HS-5 (cell line): ENCODE results near the gene ATXN7L2.

Experiments used
- DNase-seq: peaks from one replicate; pipeline ENCODE4 v3.0.0-alpha.2; 2012; ENCODE audit warnings: low read depth

Gene ATXN7L2

DNA sequence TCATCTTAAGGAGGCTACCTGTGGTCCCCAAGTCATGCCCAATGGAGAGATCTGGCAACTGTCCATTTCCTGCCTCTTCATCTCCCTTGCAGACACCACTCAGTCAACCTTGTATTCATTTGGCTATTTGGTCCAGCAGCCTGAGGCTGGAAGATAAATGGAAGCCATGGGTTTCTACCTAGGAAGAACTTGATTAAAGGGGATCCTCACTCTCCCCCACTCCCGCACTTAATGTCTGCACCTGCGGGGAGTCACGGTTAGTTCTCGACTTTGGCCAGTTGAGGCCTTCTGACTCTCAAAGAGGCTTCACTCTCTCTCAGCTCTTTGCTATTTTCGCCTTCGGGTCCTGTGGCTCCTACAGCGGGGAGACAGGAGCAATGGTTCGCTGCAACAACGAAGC lies 8.4 kb upstream of the ATXN7L2 start:
- no peak for DNase-seq

DNA sequence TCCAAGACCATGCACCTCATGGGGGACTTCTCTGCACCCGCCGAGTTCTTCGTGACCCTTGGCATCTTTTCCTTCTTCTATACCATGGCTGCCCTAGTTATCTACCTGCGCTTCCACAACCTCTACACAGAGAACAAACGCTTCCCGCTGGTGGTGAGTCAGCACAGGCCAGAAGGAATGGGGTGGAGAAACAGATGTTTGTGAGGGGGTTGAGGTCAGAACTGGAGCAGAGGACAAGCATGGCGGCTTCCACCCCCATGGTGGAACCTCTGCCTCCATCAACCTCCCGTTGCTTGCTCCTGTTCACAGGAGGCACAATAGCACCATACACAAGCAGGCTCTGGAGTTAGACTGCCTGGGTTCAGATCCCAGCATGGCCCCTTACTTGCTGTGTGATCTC lies 6.9 kb upstream of the ATXN7L2 start:
- no peak for DNase-seq

DNA sequence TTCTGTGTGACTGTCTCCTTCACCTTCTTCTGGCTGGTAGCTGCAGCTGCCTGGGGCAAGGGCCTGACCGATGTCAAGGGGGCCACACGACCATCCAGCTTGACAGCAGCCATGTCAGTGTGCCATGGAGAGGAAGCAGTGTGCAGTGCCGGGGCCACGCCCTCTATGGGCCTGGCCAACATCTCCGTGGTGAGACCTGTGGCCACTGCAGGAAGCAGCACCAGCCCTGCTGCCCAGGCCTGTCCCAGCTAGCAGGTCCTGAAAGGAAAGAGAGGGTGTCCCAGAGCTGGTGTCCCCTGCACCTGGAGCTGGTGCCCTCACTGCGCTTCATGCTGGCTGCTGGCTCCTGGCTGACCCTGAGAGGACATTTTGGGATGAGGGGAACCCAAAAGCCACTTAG lies 5.9 kb upstream of the ATXN7L2 start:
- no peak for DNase-seq

DNA sequence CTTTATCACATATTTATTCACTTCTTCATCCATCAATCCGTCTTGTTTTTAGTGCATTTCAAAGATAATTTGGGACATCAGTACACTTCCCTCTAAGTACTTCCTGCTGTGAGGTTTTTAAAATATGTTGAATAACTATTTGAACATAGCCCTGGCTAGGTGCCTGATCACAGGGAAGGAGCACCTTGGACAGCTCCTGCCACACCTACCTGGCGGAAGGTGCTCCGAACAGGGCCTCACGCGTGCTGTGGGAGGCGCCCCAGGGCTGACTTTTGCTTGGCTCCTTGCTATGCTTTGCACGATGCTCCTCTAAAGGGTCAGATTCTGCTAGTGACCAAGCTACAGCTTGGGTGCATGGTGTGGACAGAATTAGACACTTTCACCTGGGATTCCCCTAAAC lies 4.9 kb upstream of the ATXN7L2 start:
- no peak for DNase-seq

DNA sequence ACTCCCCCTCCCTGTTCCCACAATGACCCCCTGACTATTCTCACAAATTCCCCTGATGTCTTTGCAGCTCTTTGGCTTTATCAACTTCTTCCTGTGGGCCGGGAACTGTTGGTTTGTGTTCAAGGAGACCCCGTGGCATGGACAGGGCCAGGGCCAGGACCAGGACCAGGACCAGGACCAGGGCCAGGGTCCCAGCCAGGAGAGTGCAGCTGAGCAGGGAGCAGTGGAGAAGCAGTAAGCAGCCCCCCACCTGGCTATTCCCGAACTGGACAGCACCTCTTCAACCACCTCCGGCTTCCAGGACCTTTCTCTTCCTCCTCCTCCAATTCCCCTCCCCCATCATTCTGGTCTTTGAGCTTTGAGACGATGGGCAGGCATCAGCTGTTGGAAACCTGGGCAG lies 4.4 kb upstream of the ATXN7L2 start:
- no peak for DNase-seq

DNA sequence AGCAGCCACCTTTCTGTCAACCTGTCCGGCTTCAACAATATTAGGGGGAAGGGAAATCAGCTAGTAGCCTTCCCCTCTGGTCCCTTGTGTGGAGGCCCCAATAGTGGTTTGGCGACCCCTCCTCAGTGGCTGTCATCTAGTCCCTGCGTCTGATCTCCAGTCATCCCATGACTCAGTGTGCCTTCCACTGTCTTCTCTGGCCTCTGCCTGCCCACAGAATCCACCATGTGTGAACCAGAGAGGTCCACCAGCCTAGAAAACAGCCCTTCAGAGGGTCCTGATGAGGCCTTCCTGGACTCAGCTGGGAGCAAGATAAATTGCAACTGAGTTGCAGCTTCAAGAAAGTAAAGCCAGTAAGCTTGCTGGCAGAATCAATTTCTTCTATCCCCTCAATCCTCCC lies 3.8 kb upstream of the ATXN7L2 start:
- no peak for DNase-seq

DNA sequence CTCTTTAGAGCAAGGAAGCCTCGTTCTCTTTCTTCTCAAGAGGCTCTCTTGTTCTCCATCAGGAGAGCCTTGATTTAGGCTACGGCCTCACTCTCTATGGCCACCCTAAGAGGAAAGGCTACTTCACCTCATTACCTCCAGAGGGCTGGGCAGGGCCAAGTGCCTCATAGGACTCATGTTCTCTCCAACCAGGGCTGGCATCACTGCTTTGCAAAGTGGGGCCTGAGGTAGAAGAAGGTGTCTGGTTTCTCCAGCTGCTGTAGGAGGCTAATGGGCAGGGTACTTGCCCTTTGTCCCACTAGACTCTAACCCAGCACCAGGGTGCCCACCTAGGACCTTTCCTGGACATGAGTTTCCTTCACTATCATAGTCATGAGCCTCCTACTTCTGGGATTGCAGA lies 2.1 kb upstream of the ATXN7L2 start:
- DNase-seq: no peak

DNA sequence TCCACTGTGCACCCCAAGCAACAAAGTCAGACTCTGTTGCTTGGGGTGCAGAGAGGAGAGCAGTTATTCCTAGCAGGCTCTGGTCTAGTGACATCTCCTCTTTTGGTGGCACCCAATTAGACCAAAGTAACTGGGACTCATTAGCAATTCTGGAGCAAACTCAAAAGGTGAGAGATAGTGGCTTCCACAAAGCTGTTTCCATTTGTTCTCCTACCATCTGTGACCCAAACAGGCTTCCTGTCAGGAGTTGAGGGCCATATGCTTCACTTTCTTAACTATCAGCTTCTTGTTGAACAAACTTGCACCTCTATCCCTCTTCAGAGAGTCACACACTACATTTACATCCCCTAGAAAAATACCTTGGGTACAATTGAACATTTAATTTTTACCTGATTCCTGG lies 1.5 kb upstream of the ATXN7L2 start:
- no peak for DNase-seq

DNA sequence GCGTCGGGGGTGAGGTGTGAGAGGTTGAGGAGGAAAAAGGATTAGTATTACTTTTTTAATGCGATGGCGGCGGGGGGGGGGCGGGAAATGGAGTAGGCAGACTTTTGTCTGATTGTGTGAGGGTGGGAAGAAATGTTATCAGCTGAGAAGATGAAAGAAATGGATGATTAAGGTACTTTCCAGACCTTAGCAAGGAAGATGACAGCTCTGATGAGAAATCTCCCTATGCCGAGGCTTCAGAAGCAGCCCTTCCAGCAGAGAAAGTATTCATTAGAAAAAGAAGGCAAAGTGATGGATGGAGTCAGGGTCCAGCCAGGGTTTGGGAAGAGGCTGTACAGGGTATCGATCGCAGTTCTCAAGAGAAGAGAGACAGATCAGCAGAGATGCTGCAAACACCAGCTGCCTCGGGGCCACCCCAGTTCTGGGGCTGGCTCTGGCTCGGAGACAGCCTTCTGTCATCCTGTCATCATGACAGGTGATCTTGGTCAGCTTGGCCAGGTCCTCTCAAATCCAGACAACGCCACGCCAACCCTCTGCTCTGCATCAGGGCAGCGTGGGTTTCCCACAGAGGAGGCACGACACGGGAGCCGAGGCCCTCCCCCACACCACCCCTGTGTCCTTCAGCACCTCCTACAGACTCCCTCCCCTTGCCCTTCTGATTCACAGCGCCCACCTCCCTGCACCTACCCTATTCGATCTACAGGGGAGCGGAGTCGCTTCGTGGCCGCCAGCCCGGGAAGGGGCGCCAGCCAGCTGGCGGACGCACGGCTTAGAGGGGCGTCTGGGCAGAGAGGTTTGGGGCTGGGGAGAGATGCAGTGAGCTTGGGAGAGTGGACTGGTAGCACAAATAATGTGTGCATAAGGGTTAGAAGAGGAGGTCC lies 674 bp upstream of the ATXN7L2 start:
- no peak for DNase-seq

DNA sequence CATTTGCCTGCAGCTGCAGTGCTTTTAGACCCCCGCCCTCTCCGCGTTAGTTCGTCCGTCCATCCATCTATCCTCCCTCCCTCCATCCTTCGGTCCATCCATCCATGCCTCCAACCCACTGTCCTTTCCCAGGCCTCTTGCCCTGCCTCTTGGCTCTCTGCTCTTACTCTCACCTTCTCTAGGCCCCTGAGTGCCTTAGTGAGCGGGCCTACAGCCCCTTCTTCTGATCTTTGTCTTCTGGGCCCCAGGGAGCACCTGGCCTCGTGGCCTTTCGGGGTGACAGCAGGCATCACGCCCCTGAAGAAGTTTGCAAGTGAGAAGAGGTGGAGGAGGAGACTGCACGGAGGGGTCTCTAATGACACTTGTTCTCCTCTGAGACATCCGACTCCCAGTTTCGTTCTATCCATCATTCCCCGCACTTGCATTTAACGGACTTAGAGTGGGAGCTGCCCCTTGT lies 842 bp downstream of the ATXN7L2 start:
- no peak for DNase-seq

DNA sequence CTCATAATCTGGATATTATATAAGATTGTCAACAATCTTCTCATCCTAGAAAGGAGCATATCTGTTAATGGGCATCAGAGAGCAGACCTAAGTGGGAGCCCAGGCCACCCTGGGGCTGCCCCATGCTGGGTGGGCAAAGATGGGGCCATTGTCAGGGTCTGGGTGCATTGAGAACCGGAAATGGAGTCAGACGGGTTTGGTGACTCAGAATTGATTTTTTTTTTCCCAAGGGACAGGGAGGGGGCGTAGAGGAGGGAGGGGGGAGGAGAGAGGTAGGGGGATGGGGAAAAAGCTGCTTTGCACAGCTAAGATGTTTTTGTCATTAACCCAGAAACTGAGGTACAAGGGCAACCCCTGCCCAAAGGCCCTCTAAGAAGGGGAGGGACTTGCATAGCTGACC lies 1.3 kb downstream of the ATXN7L2 start:
- no peak for DNase-seq

DNA sequence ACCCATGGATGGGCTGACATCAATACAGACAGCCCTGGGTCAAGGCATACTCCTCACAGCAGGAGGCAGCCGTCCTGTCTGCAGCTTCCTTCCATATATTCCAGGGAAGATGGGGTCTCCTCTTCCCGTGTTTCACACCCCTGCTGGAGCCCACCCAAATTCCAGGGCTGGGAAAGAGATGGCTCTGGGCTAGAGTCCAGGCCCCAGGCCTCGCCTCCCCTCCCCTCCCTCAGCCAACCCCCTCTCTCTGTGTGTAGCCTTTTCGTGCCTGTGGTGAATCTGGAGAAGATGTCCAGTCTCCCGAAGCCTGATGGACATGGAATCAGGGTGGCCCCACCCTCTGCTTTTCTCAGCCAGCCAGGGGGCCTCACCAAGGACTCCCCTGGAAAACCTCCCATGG lies 3.6 kb downstream of the ATXN7L2 start:
- DNase-seq: no peak

DNA sequence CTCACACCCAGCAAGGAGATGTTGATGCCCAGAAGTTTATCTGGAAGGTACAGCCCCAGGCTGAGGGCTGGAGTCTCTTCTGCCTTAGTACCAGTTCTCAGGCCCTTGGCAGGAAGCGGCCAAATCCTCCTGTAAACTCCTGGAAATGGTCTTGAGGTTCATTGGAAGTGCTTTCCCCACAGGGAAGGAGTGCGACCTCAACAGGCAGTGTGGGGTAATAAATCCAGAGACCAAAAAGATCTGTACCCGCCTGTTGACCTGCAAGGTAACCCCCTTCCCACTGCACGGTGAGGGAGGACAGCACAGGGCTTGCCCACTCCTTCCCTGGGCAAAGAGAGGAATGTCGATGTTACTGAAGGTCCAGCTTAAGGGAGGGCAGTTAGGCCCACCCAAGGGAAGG lies 4.5 kb downstream of the ATXN7L2 start:
- no peak for DNase-seq

DNA sequence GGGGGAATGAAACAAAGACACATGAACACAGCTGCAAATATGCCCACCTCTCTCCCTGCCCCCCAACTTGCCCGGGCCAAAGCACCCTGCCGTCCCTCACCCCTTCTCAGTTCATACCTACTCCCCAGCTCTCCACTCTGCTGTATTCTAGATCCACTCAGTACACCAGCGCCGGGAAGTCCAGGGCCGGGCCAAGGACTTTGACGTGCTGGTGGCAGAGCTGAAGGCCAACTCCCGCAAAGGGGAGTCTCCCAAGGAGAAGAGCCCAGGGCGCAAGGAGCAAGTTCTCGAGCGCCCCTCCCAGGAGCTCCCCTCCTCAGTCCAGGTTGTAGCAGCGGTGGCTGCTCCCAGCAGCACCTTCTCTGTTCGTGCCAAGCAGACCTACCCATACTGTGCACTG lies 5.0 kb downstream of the ATXN7L2 start:
- DNase-seq: no peak

DNA sequence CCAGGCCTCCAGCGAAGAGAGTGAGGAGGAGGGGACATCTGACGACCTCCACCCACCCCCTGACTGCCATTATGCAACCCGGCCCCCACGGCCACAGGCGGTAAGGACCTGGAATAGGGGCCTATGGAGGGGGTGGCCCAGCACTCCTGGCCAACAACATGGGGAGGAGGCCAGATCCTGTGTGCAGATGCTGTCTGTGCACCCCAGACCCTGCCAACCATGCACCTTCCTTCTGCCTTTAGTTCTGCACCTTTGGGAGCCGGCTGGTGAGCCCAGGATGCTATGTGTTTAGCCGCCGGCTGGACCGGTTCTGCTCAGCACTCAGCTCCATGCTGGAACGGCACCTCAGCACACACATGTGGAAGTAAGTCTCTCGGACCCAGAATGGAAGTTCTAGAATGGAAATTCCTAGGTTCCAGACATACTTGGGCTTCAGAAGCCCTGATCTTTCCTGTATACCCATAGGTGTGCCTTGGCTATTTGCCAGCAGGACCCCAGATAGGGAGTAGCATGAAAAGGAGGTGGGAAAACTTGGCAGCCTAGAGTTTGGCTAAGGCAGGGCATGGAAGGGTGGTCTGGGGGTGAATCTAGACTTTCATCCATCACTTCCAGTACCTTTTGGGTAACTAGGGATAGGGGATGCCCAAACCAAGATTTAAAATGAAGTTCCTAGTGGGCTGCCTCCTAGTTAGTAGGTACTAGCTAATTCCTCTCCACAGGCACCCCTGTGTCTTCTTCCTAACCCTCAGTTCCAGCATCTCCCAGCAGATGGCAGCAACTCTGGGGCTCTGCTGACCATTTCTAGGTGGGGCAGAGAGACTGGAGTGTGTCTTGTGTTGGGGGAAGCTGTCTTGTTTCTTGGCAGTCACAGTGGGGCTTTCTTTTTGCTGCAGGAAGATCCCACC lies 6.6 kb downstream of the ATXN7L2 start:
- DNase-seq: no peak

DNA sequence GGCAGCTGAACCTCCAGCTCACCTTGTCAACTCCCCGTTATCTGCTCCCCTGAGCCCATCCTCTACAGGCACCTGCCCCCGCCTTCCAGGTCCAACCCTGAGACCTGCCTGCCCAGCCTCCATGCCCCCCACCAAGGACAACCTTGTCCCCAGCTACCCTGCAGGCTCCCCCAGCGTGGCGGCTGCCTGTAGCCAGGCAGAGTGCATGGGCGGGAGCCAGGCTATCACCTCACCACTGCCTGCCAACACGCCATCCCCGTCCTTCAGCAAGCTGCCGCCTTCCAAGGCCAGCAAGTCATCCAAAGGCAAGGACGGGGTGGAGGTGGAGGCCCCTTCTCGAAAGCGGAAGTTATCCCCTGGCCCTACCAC lies 7.2 kb downstream of the ATXN7L2 start:
- DNase-seq: no peak

DNA sequence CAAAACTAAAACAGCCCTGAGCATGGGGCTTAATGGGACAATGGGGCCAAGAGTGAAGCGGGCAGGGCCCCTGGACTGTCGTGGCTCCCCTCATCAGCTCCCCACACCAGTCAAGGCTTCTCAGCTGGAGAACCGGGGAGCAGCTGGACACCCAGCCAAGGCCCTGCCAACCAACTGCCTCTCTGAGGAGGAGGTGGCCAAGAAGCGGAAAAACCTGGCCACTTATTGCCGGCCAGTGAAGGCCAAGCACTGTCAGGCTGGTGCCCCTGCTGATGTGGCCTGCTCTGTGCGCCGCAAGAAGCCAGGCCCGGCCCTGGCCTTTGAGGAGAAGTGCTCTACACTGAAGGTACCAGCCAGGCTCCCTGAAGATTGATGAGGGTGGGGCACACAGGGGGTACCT lies 7.7 kb downstream of the ATXN7L2 start:
- DNase-seq: no peak

DNA sequence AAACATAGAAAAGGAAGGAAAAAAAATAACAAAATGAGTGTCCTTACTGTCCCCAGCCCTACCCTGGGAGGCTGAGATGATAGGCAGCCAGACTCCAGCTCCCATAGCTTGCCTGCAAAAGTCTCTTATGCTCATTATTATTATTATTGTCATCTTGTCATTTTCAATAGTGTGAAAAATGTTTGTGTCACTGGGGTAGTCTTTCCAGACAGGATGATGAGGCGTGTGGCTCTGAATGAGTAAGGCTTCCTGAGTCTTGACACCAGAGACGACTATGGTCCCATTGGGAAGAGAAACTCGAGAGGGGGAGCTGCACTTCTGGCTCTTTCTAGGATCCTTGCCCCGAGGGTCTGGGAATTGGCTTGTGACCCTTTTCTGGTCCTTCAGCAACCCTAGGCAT lies 9.1 kb downstream of the ATXN7L2 start:
- no peak for DNase-seq

DNA sequence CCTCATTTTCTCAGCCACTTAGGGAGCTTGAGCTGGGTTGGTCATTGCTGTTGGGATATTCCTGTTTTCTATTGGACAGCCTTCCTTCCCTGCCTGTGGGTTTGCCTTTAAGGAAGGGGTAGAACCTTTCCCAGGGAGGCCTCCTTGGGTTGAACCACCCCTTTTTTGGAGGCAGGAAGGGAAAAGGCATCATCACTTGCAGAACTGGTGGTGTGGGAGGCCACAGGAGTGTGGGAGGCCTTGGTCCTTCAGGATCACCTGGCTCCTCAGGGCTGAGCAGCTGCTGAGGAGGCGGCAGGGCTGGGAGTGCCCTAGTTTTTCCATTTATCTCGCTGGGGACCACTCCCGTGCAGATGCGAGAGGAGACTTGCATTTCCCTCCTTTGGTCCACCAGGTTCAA lies 9.5 kb downstream of the ATXN7L2 start:
- no peak for DNase-seq

DNA sequence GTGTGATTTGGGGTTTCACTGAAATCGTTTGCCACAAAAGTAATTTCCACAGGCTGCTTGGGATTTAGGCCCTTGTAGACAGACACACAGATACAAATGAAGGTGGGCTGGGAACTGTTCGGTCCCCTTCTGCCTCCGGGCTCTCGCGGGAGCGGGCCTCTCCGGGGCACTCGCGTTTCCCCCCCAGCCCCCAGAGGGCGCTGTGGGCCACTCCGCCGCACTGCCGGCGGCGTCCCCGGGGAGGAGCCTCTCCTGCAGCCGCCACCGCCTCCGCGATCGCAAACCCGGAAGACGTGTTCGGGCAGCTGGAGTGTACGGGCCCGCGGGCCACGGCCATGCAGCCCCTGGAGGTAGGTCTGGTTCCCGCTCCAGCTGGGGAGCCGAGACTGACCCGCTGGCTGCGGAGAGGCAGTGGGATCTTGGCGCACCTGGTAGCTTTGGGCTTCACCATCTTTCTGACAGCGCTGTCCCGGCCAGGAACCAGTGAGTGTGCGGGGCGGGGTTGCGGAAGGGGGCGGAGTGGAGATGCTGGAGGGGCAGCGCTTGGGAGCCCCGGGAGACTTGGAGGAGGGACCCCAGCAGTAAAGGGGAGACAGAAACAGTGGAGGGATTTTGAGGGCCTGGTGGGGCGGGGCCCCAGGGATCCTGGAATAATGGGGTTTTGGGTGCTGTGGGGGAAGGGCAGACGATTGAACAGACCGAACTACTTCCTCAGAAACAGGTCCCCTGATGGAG lies 10.3 kb downstream of the ATXN7L2 start, which contains the start of gene CYB561D1:
Gene CYB561D1, plus strand, starts transcription at position 290 of the 735 bp plus-strand sequence. Its CDS starts 46 bp downstream, at position 336.
- peak; percentile 55 for DNase-seq

DNA sequence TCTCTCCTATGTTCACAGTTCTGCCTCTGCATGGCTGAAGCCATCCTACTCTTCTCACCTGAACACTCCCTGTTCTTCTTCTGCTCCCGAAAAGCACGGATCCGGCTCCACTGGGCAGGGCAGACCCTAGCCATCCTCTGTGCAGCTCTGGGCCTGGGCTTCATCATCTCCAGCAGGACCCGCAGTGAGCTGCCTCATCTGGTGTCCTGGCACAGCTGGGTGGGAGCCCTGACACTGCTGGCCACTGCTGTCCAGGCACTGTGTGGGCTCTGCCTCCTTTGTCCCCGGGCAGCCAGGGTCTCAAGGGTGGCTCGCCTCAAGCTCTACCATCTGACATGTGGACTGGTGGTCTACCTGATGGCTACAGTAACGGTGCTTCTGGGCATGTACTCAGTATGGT lies 12.0 kb downstream of the ATXN7L2 start:
- DNase-seq: no peak

DNA sequence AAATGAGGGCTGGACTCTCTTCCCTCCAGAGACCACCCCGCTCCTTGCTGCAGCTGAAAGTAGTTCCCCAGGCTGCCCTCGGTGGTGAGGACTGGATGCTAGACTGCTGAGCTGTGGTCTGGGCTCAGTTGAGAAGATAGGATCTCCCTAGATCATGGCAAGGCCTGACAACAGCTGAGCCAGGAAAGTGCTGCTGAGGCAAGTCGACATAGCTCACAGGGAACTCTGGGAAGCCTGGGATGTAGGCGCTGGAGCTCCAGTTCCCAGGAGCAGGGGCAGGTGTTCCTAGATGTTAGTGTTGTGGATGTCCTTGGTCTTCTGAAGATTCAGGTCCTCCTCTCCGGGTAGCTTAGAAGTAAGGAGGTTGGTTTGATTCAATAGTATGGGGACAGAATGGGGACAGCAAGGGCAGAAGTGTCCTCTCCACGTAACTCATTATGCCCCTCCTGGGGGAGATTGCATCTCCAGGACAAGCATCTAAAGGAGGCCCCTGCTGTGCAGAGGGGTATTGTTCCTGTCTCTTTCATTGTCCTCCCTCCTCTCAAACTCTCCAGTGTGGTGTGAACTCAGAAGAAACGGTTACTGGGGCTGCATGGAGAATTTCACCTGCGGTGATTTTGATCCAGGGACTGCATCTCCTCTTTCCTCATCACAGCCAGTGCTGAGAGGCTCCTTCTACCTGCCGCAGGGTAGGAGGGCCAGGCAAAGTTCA lies 13.9 kb downstream of the ATXN7L2 start:
- DNase-seq: no peak
